Nephron (organoid): Measurements from ENCODE around the gene PRH1.

Experiments
- H3K27ac Mint-ChIP-seq, 3 experiments: 2 replicates each; pipeline ENCODE4 v1.8.0; 2020; ENCODE audit warnings: mixed read lengths in 3 of 3, mild to moderate bottlenecking in 2 of 3, moderate library complexity in 1 of 3
- H3K27me3 Mint-ChIP-seq: 2 replicates; pipeline ENCODE4 v1.8.0; 2021; ENCODE audit warnings: low read depth, mild to moderate bottlenecking, moderate library complexity, mixed read lengths
- H3K36me3 Mint-ChIP-seq: 2 replicates; pipeline ENCODE4 v1.8.0; 2020; ENCODE audit warnings: low read depth, mixed read lengths
- H3K4me1 Mint-ChIP-seq: 2 replicates; pipeline ENCODE4 v1.8.0; 2020; ENCODE audit warnings: mixed read lengths
- H3K4me3 Mint-ChIP-seq, 3 experiments: 2 replicates each; pipeline ENCODE4 v1.8.0; 2020; ENCODE audit warnings: mild to moderate bottlenecking in 3 of 3, mixed read lengths in 3 of 3, moderate library complexity in 2 of 3
- H3K9me3 Mint-ChIP-seq: 2 replicates; pipeline ENCODE4 v1.8.0; 2020; ENCODE audit warnings: mixed read lengths
- CTCF ChIP-seq, 3 experiments: fragments of 200-600 bp; sonication (generic); IDR thresholded peaks; one replicate each; pipeline ENCODE4 v1.5.0; 2021; ENCODE audit warnings: antibody characterized with exemption in 3 of 3; ENCODE audit not compliant: unreplicated experiment in 3 of 3

PRH1 gene

GRCh38 chr12:10884086-10884725 lies at the start of gene PRH1:
TSS of gene PRH1 (minus strand) at chr12:10884255. CDS start at chr12:10884217, 38 bp downstream.
- Mint-ChIP-seq H3K27ac (no peak within 1 kb of the TSS), H3K4me1 (no peaks in the 10 kb centered on the region), H3K4me3 (no peak within 1 kb of the TSS), H3K36me3 (peaks cover 27% of the 10 kb centered on the region), H3K9me3 (no peaks in the 10 kb centered on the region), H3K27me3 (no peaks in the 10 kb centered on the region)
- TF ChIP-seq CTCF (IDR thresholded peaks at IDR 0.05; ENCODE audit: unreplicated experiment in 3 of 3): no peak

GRCh38 chr12:10928746-10929286 lies 44.8 kb upstream of the PRH1 start, which contains the start of gene PRH2:
TSS of gene PRH2 (plus strand) at chr12:10929236. CDS start at chr12:10929274, 38 bp downstream.
- peaks cover 5% of the 10 kb centered on the region for H3K9me3 Mint-ChIP-seq
- peaks cover 9% of the 10 kb centered on the region for H3K36me3 Mint-ChIP-seq
- H3K27ac Mint-ChIP-seq: no peak within 1 kb of the TSS
- H3K4me3 Mint-ChIP-seq: no peak within 1 kb of the TSS
- H3K27me3 Mint-ChIP-seq: no peaks in the 10 kb centered on the region
- TF ChIP-seq CTCF (IDR thresholded peaks at IDR 0.05; ENCODE audit: unreplicated experiment in 3 of 3): no peak
- H3K4me1 Mint-ChIP-seq: no peaks in the 10 kb centered on the region

- TF ChIP-seq CTCF (IDR thresholded peaks at IDR 0.05; ENCODE audit: unreplicated experiment in 3 of 3): no peak
- Mint-ChIP-seq H3K27me3 (no peaks in the 10 kb centered on the region), H3K4me1 (no peaks in the 10 kb centered on the region), H3K9me3 (peaks cover 5% of the 10 kb centered on the region), H3K36me3 (peaks cover 9% of the 10 kb centered on the region), H3K27ac (no peak overlapping the region), H3K4me3 (no peak overlapping the region)
These were observed 42.2 kb upstream of the PRH1 start for GRCh38 chr12:10926269-10926668.

GRCh38 chr12:10919809-10920208 lies 35.8 kb upstream of the PRH1 start:
- Mint-ChIP-seq H3K4me3 (no peak overlapping the region), H3K4me1 (no peaks in the 10 kb centered on the region), H3K9me3 (peaks cover 1% of the 10 kb centered on the region), H3K36me3 (peaks cover under 1% of the 10 kb centered on the region), H3K27ac (no peak overlapping the region), H3K27me3 (no peaks in the 10 kb centered on the region)
- TF ChIP-seq CTCF (IDR thresholded peaks at IDR 0.05; ENCODE audit: unreplicated experiment in 3 of 3): no peak

GRCh38 chr12:10910380-10910779 lies 26.3 kb upstream of the PRH1 start:
- no peak for TF ChIP-seq CTCF (IDR thresholded peaks at IDR 0.05; ENCODE audit: unreplicated experiment in 3 of 3)
- Mint-ChIP-seq H3K4me1 (no peaks in the 10 kb centered on the region), H3K36me3 (peaks cover 14% of the 10 kb centered on the region), H3K9me3 (peaks cover 4% of the 10 kb centered on the region), H3K27me3 (no peaks in the 10 kb centered on the region), H3K27ac (no peak overlapping the region), H3K4me3 (no peak overlapping the region)

- H3K27me3 Mint-ChIP-seq: no peaks in the 10 kb centered on the region
- no peak within 1 kb of the TSS for H3K27ac Mint-ChIP-seq
- no peak within 1 kb of the TSS for H3K4me3 Mint-ChIP-seq
- peaks cover 23% of the 10 kb centered on the region for H3K36me3 Mint-ChIP-seq
- TF ChIP-seq CTCF (IDR thresholded peaks at IDR 0.05; ENCODE audit: unreplicated experiment in 3 of 3): no peak
- H3K9me3 Mint-ChIP-seq: peaks cover 12% of the 10 kb centered on the region
- no peaks in the 10 kb centered on the region for H3K4me1 Mint-ChIP-seq
These were observed 25.4 kb upstream of the PRH1 start, which contains the start of gene TAS2R13 for GRCh38 chr12:10909462-10909861. TSS of gene TAS2R13 (minus strand) at chr12:10909562. CDS start at chr12:10909298, 264 bp downstream.
